K562 (cell line): ENCODE results near the gene DYRK1A. TPM values are rescaled to one million over a fixed set of nuclear protein-coding genes. Genes with fewer than 3 reads are reported as not detected.
A peak's percentile ranks its signal among the peaks of the same experiment; 100 is the strongest.

Experiments used
- BCL6 ChIP-seq: fragments of 250-450 bp; sonication (Bioruptor Pico); IDR thresholded peaks from 2 replicates; pipeline ENCODE4 v1.4.0; 2020
- CXXC5 ChIP-seq: fragments of 250-450 bp; sonication (Bioruptor Pico); IDR thresholded peaks from 2 replicates; pipeline ENCODE4 v1.8.0; 2022; ENCODE audit warnings: inconsistent platforms, mild to moderate bottlenecking, moderate library complexity
- HDAC8 ChIP-seq: fragments of 450-650 bp; IDR thresholded peaks from 2 replicates; pipeline ENCODE4 v1.6.1; 2016; ENCODE audit warnings: mild to moderate bottlenecking, missing genetic modification characterization, moderate library complexity, missing compliant biosample characterization
- KLF13 ChIP-seq: fragments of 450-650 bp; IDR thresholded peaks from 2 replicates; pipeline ENCODE4 v1.6.1; 2016; ENCODE audit warnings: missing genetic modification characterization, low read depth, mild to moderate bottlenecking, missing compliant biosample characterization, moderate library complexity, borderline replicate concordance
- MBD1 ChIP-seq: fragments of 250-450 bp; sonication (Bioruptor Pico); IDR thresholded peaks from 2 replicates; pipeline ENCODE4 v1.8.0; 2022; ENCODE audit warnings: inconsistent platforms
- NCOA1 ChIP-seq: fragments of 450-650 bp; IDR thresholded peaks from 2 replicates; pipeline ENCODE4 v1.6.1; 2016; ENCODE audit warnings: low read depth
- NFIC ChIP-seq: fragments of 450-650 bp; IDR thresholded peaks from 2 replicates; pipeline ENCODE4 v1.6.1; 2017; ENCODE audit warnings: mild to moderate bottlenecking, inconsistent platforms
- RERE ChIP-seq: sonication (generic); formaldehyde crosslinking; IDR thresholded peaks from 2 replicates; pipeline ENCODE4 v1.8.0; 2023; ENCODE audit warnings: missing genetic modification reagents, mild to moderate bottlenecking, borderline replicate concordance
- RFX7 ChIP-seq: fragments of 250-450 bp; sonication (Bioruptor Pico); IDR thresholded peaks from 2 replicates; pipeline ENCODE4 v1.5.1; 2021; ENCODE audit warnings: mild to moderate bottlenecking
- RREB1 ChIP-seq: fragments of 250-450 bp; sonication (Bioruptor Pico); IDR thresholded peaks from 2 replicates; pipeline ENCODE4 v1.4.0; 2020
- ZBTB11 ChIP-seq, 3 experiments: fragments of 200-800 bp in 1 of 3; fragments of 250-450 bp in 1 of 3; fragments of 450-650 bp in 1 of 3; sonication (Bioruptor Pico) in 1 of 3; sonication (Bioruptor generic) in 1 of 3; formaldehyde crosslinking in 1 of 3; IDR thresholded peaks; 2 replicates each; pipeline versions ENCODE4 v1.6.1 to v1.8.0; 2016 to 2022; ENCODE audit warnings: mild to moderate bottlenecking in 2 of 3, missing genetic modification characterization in 2 of 3, missing compliant biosample characterization in 1 of 3, moderate library complexity in 1 of 3
- polyA plus RNA-seq, 8 experiments: library from polyadenylated mRNA; depleted of rRNA in 4 of 8; stranded (reverse) in 5 of 8; unstranded in 3 of 8; fragments of >200 nt; fragmentation: Nextera tagmentation in 2 of 8; fragmentation: Illumina TruSeq in 1 of 8; extraction: Ambion mirVana in 2 of 8; extraction: Trizol in 1 of 8; gene quantifications; 2 replicates each; pipeline versions ENCODE4 v1.2.1 to v1.2.3, GENCODE V29; 2011 to 2014; ENCODE audit warnings: inconsistent platforms in 1 of 8, missing spikeins in 1 of 8
- total RNA-seq, 7 experiments: library from RNA; depleted of rRNA in 6 of 7; stranded (reverse); fragments of >200 nt in 6 of 7; fragmentation: Illumina TruSeq in 2 of 7; extraction: Trizol in 2 of 7; gene quantifications; 2 replicates each; pipeline versions ENCODE4 v1.2.1 to v1.2.3, GENCODE V29; 2011 to 2021; ENCODE audit warnings: low replicate concordance in 1 of 7

DYRK1A gene
- total and polyA plus RNA-seq, 9 of the 15 experiments (the other 6 are each of a cell fraction or from before 2014, with no cell fraction given), result 3.7 to 64.8 (median 42.3) TPM

GRCh38 chr21:37378700-37379139 lies 12.1 kb downstream of the DYRK1A start (continued):
- TF ChIP-seq ZBTB11 (CRISPR knock-in tag; IDR thresholded peaks at IDR 0.05) (no peak), HDAC8 (no peak), RREB1 (CRISPR knock-in tag) (no peak), NFIC (no peak), RERE (CRISPR knock-in tag) (no peak), NCOA1 (0 out of 2 replicates have a peak, but pooled peaks have one; percentile 23), CXXC5 (CRISPR knock-in tag) (no peak), MBD1 (CRISPR knock-in tag) (no peak), BCL6 (CRISPR knock-in tag) (no peak), KLF13 (tag) (no peak), RFX7 (CRISPR knock-in tag) (no peak)
